Epithelial cell of proximal tubule (primary cell): ENCODE data around the gene YEATS2. TPM values are rescaled to one million over a fixed set of nuclear protein-coding genes. Genes with fewer than 3 reads are reported as not detected.
"Not testable (repeated sequence)": the region's sequence is repeated elsewhere in the genome, so short reads cannot be mapped to it uniquely, and the experiment has no call there.

Source experiments
- DNase-seq: peaks from one replicate; pipeline ENCODE4 v3.0.0-alpha.2; 2011; ENCODE audit warnings: low read depth
- H3K4me3 ChIP-seq: 2 replicates; pipeline ENCODE4 v1.5.1; 2011; ENCODE audit warnings: low read depth, mild to moderate bottlenecking, low read length
- total RNA-seq: library from RNA; depleted of rRNA; stranded (reverse); fragments of >200 nt; gene quantifications from 2 replicates; pipeline ENCODE4 v1.2.3, GENCODE V29; 2015
- TF ChIP-seq, protein P1 (sequence below): conservative IDR thresholded peaks from 2 replicates; pipeline ENCODE4 v1.5.1; 2012; ENCODE audit warnings: low read depth, mild to moderate bottlenecking, low read length

YEATS2 gene
- total RNA-seq, 1 donor from 2014 or later: 33.7 TPM

- TF ChIP-seq, protein P1, sequence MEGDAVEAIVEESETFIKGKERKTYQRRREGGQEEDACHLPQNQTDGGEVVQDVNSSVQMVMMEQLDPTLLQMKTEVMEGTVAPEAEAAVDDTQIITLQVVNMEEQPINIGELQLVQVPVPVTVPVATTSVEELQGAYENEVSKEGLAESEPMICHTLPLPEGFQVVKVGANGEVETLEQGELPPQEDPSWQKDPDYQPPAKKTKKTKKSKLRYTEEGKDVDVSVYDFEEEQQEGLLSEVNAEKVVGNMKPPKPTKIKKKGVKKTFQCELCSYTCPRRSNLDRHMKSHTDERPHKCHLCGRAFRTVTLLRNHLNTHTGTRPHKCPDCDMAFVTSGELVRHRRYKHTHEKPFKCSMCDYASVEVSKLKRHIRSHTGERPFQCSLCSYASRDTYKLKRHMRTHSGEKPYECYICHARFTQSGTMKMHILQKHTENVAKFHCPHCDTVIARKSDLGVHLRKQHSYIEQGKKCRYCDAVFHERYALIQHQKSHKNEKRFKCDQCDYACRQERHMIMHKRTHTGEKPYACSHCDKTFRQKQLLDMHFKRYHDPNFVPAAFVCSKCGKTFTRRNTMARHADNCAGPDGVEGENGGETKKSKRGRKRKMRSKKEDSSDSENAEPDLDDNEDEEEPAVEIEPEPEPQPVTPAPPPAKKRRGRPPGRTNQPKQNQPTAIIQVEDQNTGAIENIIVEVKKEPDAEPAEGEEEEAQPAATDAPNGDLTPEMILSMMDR: no peak
- DNase-seq: no peak
- no peak overlapping the region for H3K4me3 ChIP-seq
Measured at GRCh38 chr3:183734750-183735494, 37.3 kb downstream of the YEATS2 start.

- H3K4me3 ChIP-seq: no peak overlapping the region
- TF ChIP-seq, protein P1: no peak
- no peak for DNase-seq
Measured at GRCh38 chr3:183737116-183737515, 39.5 kb downstream of the YEATS2 start.

- not testable (repeated sequence) for H3K4me3 ChIP-seq, DNase-seq
Measured at GRCh38 chr3:183740154-183740553, 42.6 kb downstream of the YEATS2 start.

DNA sequence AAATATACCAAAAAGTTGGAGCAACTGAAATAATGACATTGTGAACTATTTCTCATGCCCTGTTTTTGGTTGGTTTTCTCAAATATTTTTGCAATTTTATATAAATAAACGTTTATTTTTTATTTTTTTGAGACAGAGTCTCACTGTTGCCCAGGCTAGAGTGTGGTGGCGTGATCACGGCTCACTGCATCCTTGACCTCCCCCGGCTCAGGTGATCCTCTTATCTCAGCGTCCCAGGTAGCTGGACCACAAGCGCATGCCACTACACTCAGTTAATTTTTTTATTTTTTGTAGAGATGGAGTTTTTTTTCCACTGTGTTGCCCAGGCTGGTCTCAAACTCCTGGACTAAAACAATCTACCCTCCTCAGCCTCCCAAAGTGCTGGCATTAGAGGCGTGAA, 45.6 kb downstream of the YEATS2 start:
- H3K4me3 ChIP-seq: no peak overlapping the region
- TF ChIP-seq, protein P1: no peak
- DNase-seq: no peak

DNA sequence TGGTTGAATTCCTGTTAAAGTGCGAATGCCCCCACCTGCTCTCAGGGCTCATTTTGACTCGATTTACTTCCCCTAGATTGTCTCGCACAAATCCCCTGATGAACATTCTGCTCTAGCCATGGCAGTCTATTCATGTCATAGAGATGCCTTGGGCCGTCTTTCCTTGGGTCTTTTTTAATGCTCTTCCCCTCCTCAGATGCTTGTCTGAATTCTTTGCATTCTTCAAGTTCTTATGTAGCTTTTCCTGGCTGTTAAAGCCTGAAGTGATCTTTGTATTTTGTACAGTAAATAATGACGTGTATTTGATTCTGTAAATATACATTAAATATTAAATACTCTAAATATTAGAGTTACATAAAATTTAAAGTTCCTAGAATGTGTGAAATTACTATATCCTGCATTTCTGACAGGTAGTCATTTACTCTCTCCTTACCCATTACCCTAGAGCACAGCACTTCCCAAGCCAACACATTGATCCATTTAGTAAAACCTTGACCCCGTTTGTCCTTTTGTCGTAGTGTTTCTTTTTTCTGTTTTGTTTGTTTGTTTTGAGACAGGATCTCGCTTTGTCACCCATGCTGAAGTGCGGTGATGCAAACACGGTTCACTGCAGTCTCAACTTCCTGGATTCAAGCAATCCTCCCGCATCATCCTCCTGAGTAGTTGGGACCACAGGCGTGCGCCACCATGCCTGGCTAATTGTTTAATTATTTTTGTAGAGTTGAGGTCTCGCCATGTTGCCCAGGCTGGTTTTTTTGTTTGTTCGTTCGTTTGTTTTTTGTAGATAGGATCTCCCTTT, 47.9 kb downstream of the YEATS2 start:
- H3K4me3 ChIP-seq: no peak overlapping the region
- TF ChIP-seq, protein P1: no peak
- no peak for DNase-seq

- TF ChIP-seq, protein P1: no peak
- DNase-seq: no peak
- no peak overlapping the region for H3K4me3 ChIP-seq
Measured at GRCh38 chr3:183754052-183754451, 56.5 kb downstream of the YEATS2 start.

DNA sequence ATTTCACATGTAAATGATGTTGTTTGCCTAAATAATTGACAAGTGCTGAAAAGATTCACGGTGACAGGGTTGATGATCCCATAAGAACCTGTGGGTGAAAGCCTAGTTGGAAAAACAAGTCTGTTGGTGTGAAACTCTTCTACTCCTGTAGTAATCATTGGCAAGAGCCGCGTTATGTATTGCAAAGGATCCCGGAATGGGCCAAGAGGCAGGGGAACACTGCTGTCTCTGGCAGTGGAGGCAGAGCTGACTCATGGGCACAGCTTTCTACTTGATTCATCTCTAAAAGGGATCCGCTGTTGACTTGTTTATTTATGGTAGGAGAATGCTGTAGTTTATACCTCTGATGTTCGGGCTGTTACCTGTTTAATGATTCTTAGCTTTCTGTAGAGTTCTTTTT, 64.7 kb downstream of the YEATS2 start:
- TF ChIP-seq, protein P1: no peak
- no peak for DNase-seq
- H3K4me3 ChIP-seq: no peak overlapping the region
